Measurements from ENCODE around the gene RPS21. TPM values are rescaled to one million over a fixed set of nuclear protein-coding genes. Genes with fewer than 3 reads are reported as not detected.

RPS21 gene
- total and polyA plus RNA-seq, 2 of the 13 experiments (the other 11 are each of a cell fraction or from before 2014, with no cell fraction given), result 2,647 to 11,063 TPM

DNA sequence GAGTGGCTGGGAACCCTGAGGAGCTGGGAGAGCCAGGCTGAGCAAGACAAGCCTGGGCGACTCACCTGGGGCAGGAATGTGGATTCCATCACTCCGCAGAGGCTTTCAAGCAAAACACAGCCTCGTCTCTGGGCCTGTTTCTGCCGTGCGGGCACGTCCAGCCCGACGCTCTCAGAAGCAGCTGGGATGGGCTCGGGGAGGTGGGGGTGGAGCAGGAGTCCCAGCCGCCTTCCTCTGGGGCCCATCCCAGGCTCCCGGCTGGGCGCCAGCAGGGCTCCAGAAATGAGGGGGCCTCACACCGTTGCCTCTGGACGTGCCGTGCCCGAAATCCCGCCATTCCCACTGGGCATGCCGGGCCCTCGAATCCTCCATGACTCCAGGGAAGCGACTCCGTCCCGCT lies 8.7 kb upstream of the RPS21 start (continued):
- TF ChIP-seq AGO2 (optimal IDR thresholded peaks at IDR 0.05; ENCODE audit: low read depth, low read length) (peak; percentile 40), TBP (CRISPR knock-in tag; IDR thresholded peaks at IDR 0.05) (no peak)
- TF ChIP-seq, protein P1, sequence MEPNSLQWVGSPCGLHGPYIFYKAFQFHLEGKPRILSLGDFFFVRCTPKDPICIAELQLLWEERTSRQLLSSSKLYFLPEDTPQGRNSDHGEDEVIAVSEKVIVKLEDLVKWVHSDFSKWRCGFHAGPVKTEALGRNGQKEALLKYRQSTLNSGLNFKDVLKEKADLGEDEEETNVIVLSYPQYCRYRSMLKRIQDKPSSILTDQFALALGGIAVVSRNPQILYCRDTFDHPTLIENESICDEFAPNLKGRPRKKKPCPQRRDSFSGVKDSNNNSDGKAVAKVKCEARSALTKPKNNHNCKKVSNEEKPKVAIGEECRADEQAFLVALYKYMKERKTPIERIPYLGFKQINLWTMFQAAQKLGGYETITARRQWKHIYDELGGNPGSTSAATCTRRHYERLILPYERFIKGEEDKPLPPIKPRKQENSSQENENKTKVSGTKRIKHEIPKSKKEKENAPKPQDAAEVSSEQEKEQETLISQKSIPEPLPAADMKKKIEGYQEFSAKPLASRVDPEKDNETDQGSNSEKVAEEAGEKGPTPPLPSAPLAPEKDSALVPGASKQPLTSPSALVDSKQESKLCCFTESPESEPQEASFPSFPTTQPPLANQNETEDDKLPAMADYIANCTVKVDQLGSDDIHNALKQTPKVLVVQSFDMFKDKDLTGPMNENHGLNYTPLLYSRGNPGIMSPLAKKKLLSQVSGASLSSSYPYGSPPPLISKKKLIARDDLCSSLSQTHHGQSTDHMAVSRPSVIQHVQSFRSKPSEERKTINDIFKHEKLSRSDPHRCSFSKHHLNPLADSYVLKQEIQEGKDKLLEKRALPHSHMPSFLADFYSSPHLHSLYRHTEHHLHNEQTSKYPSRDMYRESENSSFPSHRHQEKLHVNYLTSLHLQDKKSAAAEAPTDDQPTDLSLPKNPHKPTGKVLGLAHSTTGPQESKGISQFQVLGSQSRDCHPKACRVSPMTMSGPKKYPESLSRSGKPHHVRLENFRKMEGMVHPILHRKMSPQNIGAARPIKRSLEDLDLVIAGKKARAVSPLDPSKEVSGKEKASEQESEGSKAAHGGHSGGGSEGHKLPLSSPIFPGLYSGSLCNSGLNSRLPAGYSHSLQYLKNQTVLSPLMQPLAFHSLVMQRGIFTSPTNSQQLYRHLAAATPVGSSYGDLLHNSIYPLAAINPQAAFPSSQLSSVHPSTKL (CRISPR knock-in tag; IDR thresholded peaks at IDR 0.05), result no peak

DNA sequence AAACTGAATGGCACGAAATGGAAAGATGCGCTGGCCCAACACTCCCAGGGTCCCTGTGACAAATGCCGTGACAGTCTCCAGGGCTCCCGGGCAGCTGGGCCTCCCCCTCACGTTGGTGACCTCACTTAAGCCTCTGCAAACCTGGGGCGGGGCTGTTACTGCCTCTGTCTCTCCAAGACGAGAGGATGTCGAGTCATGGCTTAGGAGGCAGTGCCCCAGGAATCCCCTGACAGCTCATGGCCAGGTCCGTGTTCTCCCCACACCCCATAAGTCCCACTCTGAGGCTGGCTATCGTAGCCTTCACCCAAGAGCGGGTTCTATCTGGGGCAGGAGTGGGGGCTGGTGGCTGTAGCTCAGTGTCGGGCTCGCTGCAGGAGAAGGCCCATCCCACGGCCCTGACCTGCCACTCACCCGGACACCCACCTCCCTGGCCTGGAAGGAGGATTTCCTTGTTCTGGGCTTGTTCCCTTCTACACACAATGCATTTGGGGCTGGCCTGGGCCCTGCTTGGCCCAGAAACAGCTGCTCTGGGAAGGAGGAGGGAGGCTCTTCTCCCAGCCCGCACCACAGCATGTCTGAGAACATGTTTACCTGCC lies 5.6 kb upstream of the RPS21 start:
- POLR2A ChIA-PET, result interaction anchor here (3.2 kb wide), 1 partner anchor 14 kb away, joined by 51 read pairs; the partner anchor contains the start of gene LAMA5
- no peak for ATAC-seq
- H3K27me3 ChIP-seq (ENCODE audit: control insufficient read depth in 1 of 2, insufficient read depth in 2 of 2, low read length in 2 of 2), result no peaks in the 10 kb centered on the region; a peak in 2 of 5 replicates
- TF ChIP-seq ZNF292 (CRISPR knock-in tag; IDR thresholded peaks at IDR 0.05; ENCODE audit: borderline replicate concordance, low read depth) (no peak), NFKB2 (CRISPR knock-in tag; IDR thresholded peaks at IDR 0.05; ENCODE audit: borderline replicate concordance) (0 out of 2 replicates have a peak, but pooled peaks have one; percentile 7), FOXA3 (CRISPR knock-in tag; IDR thresholded peaks at IDR 0.05) (no peak), HNRNPH1 (optimal IDR thresholded peaks at IDR 0.05; ENCODE audit: low read depth, low read length) (peak; percentile 50), KAT2B (IDR thresholded peaks at IDR 0.05; ENCODE audit: borderline replicate concordance, low read depth, low read length) (no peak), SRSF1 (optimal IDR thresholded peaks at IDR 0.05; ENCODE audit: low read depth, low read length) (peak; percentile 10), MAZ (IDR thresholded peaks at IDR 0.05; ENCODE audit: borderline replicate concordance, low read depth, low read length) (no peak), MAZ (CRISPR knock-in tag; IDR thresholded peaks at IDR 0.05; ENCODE audit: low read depth) (0 out of 2 replicates have a peak, but pooled peaks have one; percentile 10), AGO1 (IDR thresholded peaks at IDR 0.05; ENCODE audit: low read depth, low read length, poor library complexity, severe bottlenecking) (peak; percentile 6), AGO2 (optimal IDR thresholded peaks at IDR 0.05; ENCODE audit: low read depth, low read length) (peak; percentile 79), KDM5B (CRISPR knock-in tag; IDR thresholded peaks at IDR 0.05; ENCODE audit: borderline replicate concordance) (peak; percentile 33), SP4 (CRISPR knock-in tag; IDR thresholded peaks at IDR 0.05) (0 out of 2 replicates have a peak, but pooled peaks have one; percentile 32), POLR2AphosphoS5 (IDR thresholded peaks at IDR 0.05; ENCODE audit: low read depth, low read length) (peak; percentile 14; the same call in 1 of the 2 replicates), PAF1 (CRISPR knock-in tag; IDR thresholded peaks at IDR 0.05) (0 out of 2 replicates have a peak, but pooled peaks have one; percentile 7)
- TF ChIP-seq, protein P2, sequence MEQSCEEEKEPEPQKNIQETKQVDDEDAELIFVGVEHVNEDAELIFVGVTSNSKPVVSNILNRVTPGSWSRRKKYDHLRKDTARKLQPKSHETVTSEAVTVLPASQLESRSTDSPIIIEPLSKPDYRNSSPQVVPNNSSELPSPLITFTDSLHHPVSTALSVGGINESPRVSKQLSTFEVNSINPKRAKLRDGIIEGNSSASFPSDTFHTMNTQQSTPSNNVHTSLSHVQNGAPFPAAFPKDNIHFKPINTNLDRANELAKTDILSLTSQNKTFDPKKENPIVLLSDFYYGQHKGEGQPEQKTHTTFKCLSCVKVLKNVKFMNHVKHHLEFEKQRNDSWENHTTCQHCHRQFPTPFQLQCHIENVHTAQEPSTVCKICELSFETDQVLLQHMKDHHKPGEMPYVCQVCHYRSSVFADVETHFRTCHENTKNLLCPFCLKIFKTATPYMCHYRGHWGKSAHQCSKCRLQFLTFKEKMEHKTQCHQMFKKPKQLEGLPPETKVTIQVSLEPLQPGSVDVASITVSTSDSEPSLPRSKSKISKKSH (CRISPR knock-in tag; IDR thresholded peaks at IDR 0.05; ENCODE audit: borderline replicate concordance), result peak; percentile 72
- no peak overlapping the region for H3K4me3 ChIP-seq (replicated peaks in 1 of 3; ENCODE audit: insufficient read depth in 1 of 3, low read depth in 2 of 3, low read length in 3 of 3)
- H4K20me1 ChIP-seq (ENCODE audit: insufficient read depth, low read length), result peaks cover 6% of the 10 kb centered on the region; the same call in 1 of the 2 replicates
- H2AFZ ChIP-seq (ENCODE audit: low read length), result no peak overlapping the region
- in situ Hi-C loops (cut with HindIII; ENCODE audit: extremely low pct_ligation_motif_present, low pct_unique_long_range_greater_than_20kb), result no loop called here
- CTCF ChIA-PET (ENCODE audit: low intra/inter-chr PET ratio, low total read pairs), result no interaction called here
- no TSS peak for BruUV-seq (replicated peaks)
- no peak overlapping the region for H3K4me2 ChIP-seq (ENCODE audit: low read depth, low read length)
- FAIRE-seq, result no peak
- no peak for DNase-seq (ENCODE audit: low spot score)
- intact Hi-C loops (cut with micrococcal nuclease; ENCODE audit: unreplicated experiment), result no loop called here
- no peak overlapping the region for H3K9ac ChIP-seq (ENCODE audit: insufficient read depth, low read depth, low read length)
- WGBS (ENCODE audit: low lambda C conversion rate), result 89% methylated on average over 16 of the region's 16 CpGs
- H3K27ac ChIP-seq (ENCODE audit: extremely low read length, insufficient read depth, low read length), result no peak overlapping the region
- peaks cover 14% of the 10 kb centered on the region for H3K79me2 ChIP-seq (ENCODE audit: insufficient read depth, low read length)
- H3K36me3 ChIP-seq (replicated peaks in 1 of 2; ENCODE audit: control insufficient read depth in 1 of 2, insufficient read depth in 2 of 2, low read length in 2 of 2), result 0 out of 5 replicates have a peak, but pooled peaks cover 2 to 6% of the 10 kb centered on the region in 2 experiments
- no peaks in the 10 kb centered on the region for H3K9me3 ChIP-seq (ENCODE audit: low read length)
- peaks cover 37% of the 10 kb centered on the region for H3K4me1 ChIP-seq (ENCODE audit: insufficient read depth, low read length)

Measured in HepG2 (cell line).